Measurements from ENCODE around the gene NANOS3. TPM values are rescaled to one million over a fixed set of nuclear protein-coding genes. Genes with fewer than 3 reads are reported as not detected.

The NANOS3 gene
- total and polyA plus RNA-seq, 9 of the 15 experiments (the other 6 are each of a cell fraction or from before 2014, with no cell fraction given), result not detected

DNA sequence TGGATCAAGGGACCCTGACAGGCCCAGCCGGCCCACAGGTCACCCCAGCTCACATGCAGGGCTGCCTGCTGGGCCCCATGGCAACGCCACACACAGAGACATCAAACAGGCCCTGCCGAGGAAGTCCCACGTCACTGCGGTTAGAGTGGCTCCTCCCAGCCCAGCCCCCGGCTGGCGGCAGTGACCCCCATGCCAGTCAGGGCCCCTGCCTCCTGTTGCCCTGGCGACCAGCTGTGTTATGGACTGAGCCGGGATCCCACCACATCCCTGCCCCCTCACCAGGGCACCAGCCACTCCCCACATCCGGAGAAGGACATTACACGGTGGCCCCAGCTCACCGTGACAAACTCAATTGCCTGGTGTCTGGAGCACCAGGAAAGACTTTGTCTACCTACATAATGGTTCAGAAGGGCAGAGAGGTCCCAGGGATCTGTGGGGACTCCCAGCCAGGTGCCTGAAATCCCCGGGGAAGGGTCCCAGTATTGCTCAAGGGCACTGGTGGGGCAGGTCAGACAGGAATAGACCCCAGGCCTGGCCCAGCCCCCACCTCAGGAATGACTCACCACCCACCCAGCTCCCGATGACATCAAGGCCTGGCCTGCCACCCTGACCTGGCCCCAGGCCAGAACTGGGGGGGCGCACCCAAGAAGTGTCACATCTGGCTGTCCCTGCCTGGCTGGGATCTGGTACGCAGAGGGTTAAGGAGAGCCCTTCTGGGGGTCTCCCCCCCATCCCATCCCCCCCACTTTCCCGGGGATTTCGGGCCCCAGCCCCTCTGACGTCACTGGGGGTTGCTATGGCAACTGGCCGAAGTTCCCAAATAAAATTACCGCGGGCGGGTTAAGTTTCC is 30.2 kb upstream of the NANOS3 start (continued):
- TF ChIP-seq, protein P1, sequence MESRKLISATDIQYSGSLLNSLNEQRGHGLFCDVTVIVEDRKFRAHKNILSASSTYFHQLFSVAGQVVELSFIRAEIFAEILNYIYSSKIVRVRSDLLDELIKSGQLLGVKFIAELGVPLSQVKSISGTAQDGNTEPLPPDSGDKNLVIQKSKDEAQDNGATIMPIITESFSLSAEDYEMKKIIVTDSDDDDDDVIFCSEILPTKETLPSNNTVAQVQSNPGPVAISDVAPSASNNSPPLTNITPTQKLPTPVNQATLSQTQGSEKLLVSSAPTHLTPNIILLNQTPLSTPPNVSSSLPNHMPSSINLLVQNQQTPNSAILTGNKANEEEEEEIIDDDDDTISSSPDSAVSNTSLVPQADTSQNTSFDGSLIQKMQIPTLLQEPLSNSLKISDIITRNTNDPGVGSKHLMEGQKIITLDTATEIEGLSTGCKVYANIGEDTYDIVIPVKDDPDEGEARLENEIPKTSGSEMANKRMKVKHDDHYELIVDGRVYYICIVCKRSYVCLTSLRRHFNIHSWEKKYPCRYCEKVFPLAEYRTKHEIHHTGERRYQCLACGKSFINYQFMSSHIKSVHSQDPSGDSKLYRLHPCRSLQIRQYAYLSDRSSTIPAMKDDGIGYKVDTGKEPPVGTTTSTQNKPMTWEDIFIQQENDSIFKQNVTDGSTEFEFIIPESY (CRISPR knock-in tag; IDR thresholded peaks at IDR 0.05), result peak; percentile 59; the same call in 1 of the 2 replicates
- TF ChIP-seq, protein P2, sequence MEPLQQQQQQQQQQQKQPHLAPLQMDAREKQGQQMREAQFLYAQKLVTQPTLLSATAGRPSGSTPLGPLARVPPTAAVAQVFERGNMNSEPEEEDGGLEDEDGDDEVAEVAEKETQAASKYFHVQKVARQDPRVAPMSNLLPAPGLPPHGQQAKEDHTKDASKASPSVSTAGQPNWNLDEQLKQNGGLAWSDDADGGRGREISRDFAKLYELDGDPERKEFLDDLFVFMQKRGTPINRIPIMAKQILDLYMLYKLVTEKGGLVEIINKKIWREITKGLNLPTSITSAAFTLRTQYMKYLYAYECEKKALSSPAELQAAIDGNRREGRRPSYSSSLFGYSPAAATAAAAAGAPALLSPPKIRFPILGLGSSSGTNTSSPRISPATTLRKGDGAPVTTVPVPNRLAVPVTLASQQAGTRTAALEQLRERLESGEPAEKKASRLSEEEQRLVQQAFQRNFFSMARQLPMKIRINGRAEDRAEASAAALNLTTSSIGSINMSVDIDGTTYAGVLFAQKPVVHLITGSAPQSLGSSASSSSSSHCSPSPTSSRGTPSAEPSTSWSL (CRISPR knock-in tag; IDR thresholded peaks at IDR 0.05; ENCODE audit: borderline replicate concordance), result no peak
- TF ChIP-seq, protein P3, sequence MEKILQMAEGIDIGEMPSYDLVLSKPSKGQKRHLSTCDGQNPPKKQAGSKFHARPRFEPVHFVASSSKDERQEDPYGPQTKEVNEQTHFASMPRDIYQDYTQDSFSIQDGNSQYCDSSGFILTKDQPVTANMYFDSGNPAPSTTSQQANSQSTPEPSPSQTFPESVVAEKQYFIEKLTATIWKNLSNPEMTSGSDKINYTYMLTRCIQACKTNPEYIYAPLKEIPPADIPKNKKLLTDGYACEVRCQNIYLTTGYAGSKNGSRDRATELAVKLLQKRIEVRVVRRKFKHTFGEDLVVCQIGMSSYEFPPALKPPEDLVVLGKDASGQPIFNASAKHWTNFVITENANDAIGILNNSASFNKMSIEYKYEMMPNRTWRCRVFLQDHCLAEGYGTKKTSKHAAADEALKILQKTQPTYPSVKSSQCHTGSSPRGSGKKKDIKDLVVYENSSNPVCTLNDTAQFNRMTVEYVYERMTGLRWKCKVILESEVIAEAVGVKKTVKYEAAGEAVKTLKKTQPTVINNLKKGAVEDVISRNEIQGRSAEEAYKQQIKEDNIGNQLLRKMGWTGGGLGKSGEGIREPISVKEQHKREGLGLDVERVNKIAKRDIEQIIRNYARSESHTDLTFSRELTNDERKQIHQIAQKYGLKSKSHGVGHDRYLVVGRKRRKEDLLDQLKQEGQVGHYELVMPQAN (IDR thresholded peaks at IDR 0.05; ENCODE audit: borderline replicate concordance), result no peak
- TF ChIP-seq, protein P4, sequence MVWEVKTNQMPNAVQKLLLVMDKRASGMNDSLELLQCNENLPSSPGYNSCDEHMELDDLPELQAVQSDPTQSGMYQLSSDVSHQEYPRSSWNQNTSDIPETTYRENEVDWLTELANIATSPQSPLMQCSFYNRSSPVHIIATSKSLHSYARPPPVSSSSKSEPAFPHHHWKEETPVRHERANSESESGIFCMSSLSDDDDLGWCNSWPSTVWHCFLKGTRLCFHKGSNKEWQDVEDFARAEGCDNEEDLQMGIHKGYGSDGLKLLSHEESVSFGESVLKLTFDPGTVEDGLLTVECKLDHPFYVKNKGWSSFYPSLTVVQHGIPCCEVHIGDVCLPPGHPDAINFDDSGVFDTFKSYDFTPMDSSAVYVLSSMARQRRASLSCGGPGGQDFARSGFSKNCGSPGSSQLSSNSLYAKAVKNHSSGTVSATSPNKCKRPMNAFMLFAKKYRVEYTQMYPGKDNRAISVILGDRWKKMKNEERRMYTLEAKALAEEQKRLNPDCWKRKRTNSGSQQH (CRISPR knock-in tag; IDR thresholded peaks at IDR 0.05), result 0 out of 2 replicates have a peak, but pooled peaks have one; percentile 3
- TF ChIP-seq, protein P5, sequence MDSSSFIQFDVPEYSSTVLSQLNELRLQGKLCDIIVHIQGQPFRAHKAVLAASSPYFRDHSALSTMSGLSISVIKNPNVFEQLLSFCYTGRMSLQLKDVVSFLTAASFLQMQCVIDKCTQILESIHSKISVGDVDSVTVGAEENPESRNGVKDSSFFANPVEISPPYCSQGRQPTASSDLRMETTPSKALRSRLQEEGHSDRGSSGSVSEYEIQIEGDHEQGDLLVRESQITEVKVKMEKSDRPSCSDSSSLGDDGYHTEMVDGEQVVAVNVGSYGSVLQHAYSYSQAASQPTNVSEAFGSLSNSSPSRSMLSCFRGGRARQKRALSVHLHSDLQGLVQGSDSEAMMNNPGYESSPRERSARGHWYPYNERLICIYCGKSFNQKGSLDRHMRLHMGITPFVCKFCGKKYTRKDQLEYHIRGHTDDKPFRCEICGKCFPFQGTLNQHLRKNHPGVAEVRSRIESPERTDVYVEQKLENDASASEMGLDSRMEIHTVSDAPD (CRISPR knock-in tag; IDR thresholded peaks at IDR 0.05), result no peak
- TF ChIP-seq KDM4B (IDR thresholded peaks at IDR 0.05; ENCODE audit: borderline replicate concordance in 2 of 2, low read depth in 1 of 2) (no peak), JUN (IDR thresholded peaks at IDR 0.05; ENCODE audit: borderline replicate concordance, low read depth, low read length) (peak; percentile 97), JUN (CRISPR knock-in tag; IDR thresholded peaks at IDR 0.05; ENCODE audit: borderline replicate concordance) (no peak; the same call in 1 of the 2 replicates), TGIF2 (CRISPR knock-in tag; IDR thresholded peaks at IDR 0.05) (no peak), HCFC1 (IDR thresholded peaks at IDR 0.05; ENCODE audit: low read depth, low read length) (peak; percentile 26; the same call in 1 of the 2 replicates), SIX5 (IDR thresholded peaks at IDR 0.05; ENCODE audit: borderline replicate concordance in 1 of 2, insufficient read depth in 1 of 2, low read depth in 1 of 2, low read length in 2 of 2) (no peak)
- TF ChIP-seq, protein P6, sequence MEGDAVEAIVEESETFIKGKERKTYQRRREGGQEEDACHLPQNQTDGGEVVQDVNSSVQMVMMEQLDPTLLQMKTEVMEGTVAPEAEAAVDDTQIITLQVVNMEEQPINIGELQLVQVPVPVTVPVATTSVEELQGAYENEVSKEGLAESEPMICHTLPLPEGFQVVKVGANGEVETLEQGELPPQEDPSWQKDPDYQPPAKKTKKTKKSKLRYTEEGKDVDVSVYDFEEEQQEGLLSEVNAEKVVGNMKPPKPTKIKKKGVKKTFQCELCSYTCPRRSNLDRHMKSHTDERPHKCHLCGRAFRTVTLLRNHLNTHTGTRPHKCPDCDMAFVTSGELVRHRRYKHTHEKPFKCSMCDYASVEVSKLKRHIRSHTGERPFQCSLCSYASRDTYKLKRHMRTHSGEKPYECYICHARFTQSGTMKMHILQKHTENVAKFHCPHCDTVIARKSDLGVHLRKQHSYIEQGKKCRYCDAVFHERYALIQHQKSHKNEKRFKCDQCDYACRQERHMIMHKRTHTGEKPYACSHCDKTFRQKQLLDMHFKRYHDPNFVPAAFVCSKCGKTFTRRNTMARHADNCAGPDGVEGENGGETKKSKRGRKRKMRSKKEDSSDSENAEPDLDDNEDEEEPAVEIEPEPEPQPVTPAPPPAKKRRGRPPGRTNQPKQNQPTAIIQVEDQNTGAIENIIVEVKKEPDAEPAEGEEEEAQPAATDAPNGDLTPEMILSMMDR (IDR thresholded peaks at IDR 0.05 in 2 of 3, conservative IDR thresholded peaks at IDR 0.05 in 1 of 3; ENCODE audit: insufficient read depth in 2 of 3, low read depth in 1 of 3, low read length in 3 of 3), result no peak
